Large intestine (tissue), 3 donors: Measurements from ENCODE around the gene SLC35F2. TPM values are rescaled to one million over a fixed set of nuclear protein-coding genes. Genes with fewer than 3 reads are reported as not detected.

ENCODE experiments used
- DNase-seq, 2 donors: peaks; one replicate each; pipeline versions ENCODE4 v3.0.0 to v3.0.0-alpha.2; 2013
- H3K27ac ChIP-seq: one replicate; pipeline ENCODE4 v1.5.1; 2013; ENCODE audit warnings: low read length
- H3K27me3 ChIP-seq: 2 replicates; pipeline ENCODE4 v1.6.1; 2013; ENCODE audit warnings: low read length; ENCODE audit not compliant: control insufficient read depth, insufficient read depth
- H3K36me3 ChIP-seq: 2 replicates; pipeline ENCODE4 v1.6.1; 2013; ENCODE audit warnings: low read length; ENCODE audit not compliant: control insufficient read depth, insufficient read depth
- H3K4me1 ChIP-seq: one replicate; pipeline ENCODE4 v1.6.1; 2013; ENCODE audit warnings: low read length; ENCODE audit not compliant: control insufficient read depth, insufficient read depth
- H3K4me3 ChIP-seq: one replicate; pipeline ENCODE4 v1.5.1; 2013; ENCODE audit warnings: low read length
- H3K9me3 ChIP-seq: one replicate; pipeline ENCODE4 v1.6.1; 2013; ENCODE audit warnings: mild to moderate bottlenecking, low read depth, low read length, moderate library complexity; ENCODE audit not compliant: control insufficient read depth
- WGBS: methylation state at CpG from one replicate; pipeline ENCODE4 v1.1.5; 2013; ENCODE audit warnings: low lambda C conversion rate; ENCODE audit not compliant: insufficient coverage; 5-methylcytosine and 5-hydroxymethylcytosine counted together
- polyA plus RNA-seq: library from polyadenylated mRNA; unstranded; fragments of 120-200 nt; gene quantifications from one replicate; pipeline ENCODE4 v1.2.1, GENCODE V29; 2013

Gene SLC35F2
- polyA plus RNA-seq, 1 donor: 12.5 TPM

DNA sequence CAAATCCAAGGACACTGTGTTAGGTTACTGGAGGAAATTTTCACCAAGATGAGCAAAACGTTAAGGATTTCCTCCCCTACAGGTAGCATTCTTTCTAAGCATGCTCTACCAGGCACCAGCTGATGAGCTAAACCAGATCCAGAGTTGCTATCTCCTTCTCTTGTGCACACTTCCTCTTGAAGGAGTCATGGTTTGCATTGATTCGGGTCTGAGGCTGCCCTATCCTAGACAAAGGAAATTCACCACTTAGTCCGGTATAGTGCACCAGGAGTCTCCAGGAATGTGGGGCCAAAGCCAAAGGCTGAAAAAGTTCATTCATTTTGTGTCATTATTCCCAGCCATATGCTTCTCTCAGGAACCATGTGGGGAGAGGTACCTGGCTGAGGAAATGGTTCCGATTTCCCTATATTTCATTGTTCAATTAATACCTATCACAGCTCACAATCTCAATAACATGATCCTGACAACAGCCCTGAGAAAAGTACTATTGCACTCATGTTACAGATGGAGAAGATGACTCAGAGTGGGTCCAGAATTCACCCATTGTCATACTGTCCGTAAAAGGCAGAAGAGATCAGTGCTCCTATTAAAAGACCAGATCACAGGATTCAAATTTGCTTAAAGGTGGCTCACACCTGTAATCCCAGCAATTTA is 39.1 kb downstream of the SLC35F2 start:
- no peaks in the 10 kb centered on the region for H3K9me3 ChIP-seq
- no peak overlapping the region for H3K4me3 ChIP-seq
- WGBS: no CpG with 5 or more reads among the region's 5 CpGs
- no peak overlapping the region for H3K27ac ChIP-seq
- H3K36me3 ChIP-seq: no peaks in the 10 kb centered on the region
- no peaks in the 10 kb centered on the region for H3K27me3 ChIP-seq
- DNase-seq: no peak
- H3K4me1 ChIP-seq: no peaks in the 10 kb centered on the region

DNA sequence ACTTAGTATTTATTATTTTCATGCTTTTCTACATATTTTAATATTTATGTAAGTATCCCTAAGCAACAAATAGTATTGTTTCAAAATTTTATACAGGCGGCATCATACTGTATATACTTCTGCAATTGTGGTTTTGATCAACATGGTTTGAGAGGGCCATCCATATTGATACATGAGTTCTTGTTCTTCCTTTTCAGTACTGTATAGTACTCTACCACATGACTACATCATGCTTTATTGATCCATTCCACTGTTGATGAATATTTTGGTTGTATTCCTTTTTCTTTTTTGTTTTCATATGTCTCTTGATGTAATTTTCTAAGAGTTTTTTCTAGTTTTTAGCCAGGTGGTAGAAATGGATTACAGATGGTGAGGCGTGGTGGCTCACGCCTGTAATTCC is 40.1 kb downstream of the SLC35F2 start:
- no CpG with 5 or more reads among the region's 3 CpGs for WGBS
- H3K4me3 ChIP-seq: no peak overlapping the region
- H3K27me3 ChIP-seq: no peaks in the 10 kb centered on the region
- no peak for DNase-seq
- H3K27ac ChIP-seq: no peak overlapping the region
- no peaks in the 10 kb centered on the region for H3K4me1 ChIP-seq
- no peaks in the 10 kb centered on the region for H3K9me3 ChIP-seq
- no peaks in the 10 kb centered on the region for H3K36me3 ChIP-seq

DNA sequence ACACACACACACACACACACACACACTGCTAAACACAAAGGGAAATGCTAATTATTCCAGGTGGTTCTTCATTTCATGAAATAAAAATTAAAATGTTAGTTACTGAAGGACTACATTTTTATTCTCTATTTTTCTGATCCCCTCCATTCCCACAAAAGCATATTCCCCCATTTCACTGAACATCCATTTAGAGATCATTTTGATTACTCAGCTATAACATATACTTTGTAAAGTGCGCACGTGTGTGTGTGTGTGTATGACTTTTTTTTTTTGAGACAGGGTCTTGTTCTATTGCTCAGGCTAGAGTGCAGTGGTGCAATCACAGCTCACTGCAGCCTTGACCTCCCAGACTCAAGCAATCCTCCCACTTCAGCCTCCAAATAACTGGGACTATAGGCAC is 42.6 kb downstream of the SLC35F2 start:
- Histone ChIP-seq H3K9me3 (no peaks in the 10 kb centered on the region), H3K4me3 (no peak overlapping the region), H3K4me1 (no peaks in the 10 kb centered on the region), H3K36me3 (no peaks in the 10 kb centered on the region), H3K27me3 (no peaks in the 10 kb centered on the region), H3K27ac (no peak overlapping the region)
- WGBS: no CpG with 5 or more reads among the region's 2 CpGs
- DNase-seq: no peak

DNA sequence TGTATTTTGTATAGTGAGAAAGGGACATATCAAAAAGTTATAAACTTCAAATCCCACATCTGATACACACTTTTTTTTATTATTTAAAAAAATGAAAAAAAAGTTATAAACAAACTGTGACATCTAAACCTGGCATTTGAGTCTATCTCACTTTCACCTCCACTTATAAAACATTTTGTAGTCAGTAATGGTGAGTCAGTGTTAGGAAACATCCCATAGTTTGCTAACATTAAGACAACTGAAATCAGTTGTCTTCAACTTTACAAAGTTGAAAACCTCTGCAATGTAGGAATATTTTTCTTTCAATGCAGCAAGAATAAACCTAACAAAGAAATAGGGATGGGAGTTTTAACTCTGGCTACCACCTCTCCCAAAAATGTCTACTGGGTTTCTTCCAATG is 47.7 kb downstream of the SLC35F2 start:
- H3K4me3 ChIP-seq: no peak overlapping the region
- DNase-seq: no peak
- no peaks in the 10 kb centered on the region for H3K9me3 ChIP-seq
- H3K36me3 ChIP-seq: no peaks in the 10 kb centered on the region
- no peak overlapping the region for H3K27ac ChIP-seq
- no peaks in the 10 kb centered on the region for H3K27me3 ChIP-seq
- no peaks in the 10 kb centered on the region for H3K4me1 ChIP-seq

DNA sequence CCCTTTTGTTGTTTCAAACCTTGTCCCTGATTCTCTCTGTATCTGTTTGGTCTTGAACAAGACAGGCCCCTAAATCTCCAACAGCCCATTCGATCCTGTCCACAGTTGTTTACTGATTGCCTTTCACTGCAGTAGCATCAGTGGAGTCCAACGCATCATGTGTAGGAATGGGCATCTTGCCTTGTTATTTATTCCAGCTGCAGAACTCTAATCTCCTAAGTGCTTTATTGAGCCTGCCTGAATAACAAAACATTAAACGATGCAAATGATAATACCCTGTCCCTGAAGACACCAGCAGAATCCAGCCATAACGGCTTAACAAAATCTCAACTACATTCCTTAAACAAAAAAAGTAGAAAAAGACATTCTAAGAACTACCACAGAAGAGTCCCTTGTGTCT is 50.1 kb downstream of the SLC35F2 start:
- no peak overlapping the region for H3K4me3 ChIP-seq
- DNase-seq: no peak
- no CpG with 5 or more reads among the region's 4 CpGs for WGBS
- H3K27ac ChIP-seq: no peak overlapping the region
- no peaks in the 10 kb centered on the region for H3K27me3 ChIP-seq
- no peaks in the 10 kb centered on the region for H3K9me3 ChIP-seq
- H3K4me1 ChIP-seq: peaks cover 9% of the 10 kb centered on the region
- H3K36me3 ChIP-seq: no peaks in the 10 kb centered on the region

DNA sequence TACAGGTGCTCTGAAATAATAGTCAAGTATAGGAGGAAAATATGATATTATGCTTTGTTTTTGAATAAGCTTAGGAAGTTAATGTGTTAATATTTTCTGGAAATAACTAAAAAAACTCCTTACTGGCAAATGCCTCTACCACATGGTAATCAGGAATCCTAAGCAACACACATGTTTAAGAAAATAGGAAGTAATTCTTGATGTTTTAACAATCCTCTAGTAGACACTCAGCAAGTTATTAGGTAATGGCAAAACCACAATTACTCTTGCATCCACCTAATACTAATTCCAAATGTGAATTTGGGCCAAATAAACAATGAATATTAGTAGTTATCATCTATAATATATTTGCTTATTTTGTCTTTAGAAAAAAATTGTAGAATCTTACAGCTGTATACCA is 53.6 kb downstream of the SLC35F2 start:
- no peak for DNase-seq
- no peaks in the 10 kb centered on the region for H3K27me3 ChIP-seq
- peaks cover 12% of the 10 kb centered on the region for H3K4me1 ChIP-seq
- no peaks in the 10 kb centered on the region for H3K9me3 ChIP-seq
- H3K4me3 ChIP-seq: no peak overlapping the region
- no peaks in the 10 kb centered on the region for H3K36me3 ChIP-seq
- H3K27ac ChIP-seq: peak overlapping the region; percentile 18

DNA sequence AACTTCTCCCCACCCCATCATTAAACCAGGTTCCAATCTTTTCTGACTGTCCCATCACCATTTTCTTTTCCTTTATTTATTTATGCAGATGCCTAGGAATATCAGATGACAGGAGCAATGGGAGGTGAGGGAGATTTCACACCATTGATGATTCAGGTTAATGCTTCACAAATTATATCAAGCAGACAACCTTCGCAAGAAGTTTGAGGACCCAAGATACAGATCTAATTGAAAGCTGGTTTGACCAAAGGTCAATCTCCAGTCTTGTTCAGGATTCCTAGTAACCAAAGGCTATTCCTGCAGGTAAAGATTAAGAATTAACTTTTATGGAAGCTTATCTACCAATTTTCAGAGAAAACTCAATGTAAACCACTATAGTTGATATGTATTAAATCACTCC is 54.4 kb downstream of the SLC35F2 start:
- Histone ChIP-seq H3K27ac (peak overlapping the region; percentile 18), H3K36me3 (no peaks in the 10 kb centered on the region), H3K4me3 (no peak overlapping the region), H3K4me1 (peaks cover 12% of the 10 kb centered on the region), H3K27me3 (no peaks in the 10 kb centered on the region), H3K9me3 (no peaks in the 10 kb centered on the region)
- no CpG with 5 or more reads among the region's 1 CpG for WGBS
- peak; percentile 44 to 70 for DNase-seq

DNA sequence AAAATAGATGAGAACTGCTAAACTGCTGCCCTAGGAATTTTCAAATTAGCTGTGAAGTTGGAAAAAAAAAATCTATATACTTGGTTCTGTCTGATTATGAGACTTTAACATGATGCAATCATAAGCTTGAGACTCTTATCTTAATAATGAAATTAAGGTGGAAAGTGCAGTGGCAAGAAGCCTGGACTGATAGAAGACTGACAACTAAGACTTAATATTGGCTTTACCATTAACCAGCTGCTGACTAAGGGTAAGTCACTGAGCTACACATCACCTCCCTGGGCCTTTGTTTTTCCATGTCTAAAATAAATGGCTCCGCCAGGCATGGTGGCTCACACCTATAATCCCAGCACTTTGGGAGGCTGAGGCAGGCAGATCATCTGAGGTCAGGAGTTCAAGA is 56.9 kb downstream of the SLC35F2 start:
- WGBS: no CpG with 5 or more reads among the region's 1 CpG
- H3K27ac ChIP-seq: no peak overlapping the region
- no peak overlapping the region for H3K4me3 ChIP-seq
- no peaks in the 10 kb centered on the region for H3K36me3 ChIP-seq
- DNase-seq: peak; percentile 42 to 77
- no peaks in the 10 kb centered on the region for H3K27me3 ChIP-seq
- peaks cover 12% of the 10 kb centered on the region for H3K4me1 ChIP-seq
- no peaks in the 10 kb centered on the region for H3K9me3 ChIP-seq

DNA sequence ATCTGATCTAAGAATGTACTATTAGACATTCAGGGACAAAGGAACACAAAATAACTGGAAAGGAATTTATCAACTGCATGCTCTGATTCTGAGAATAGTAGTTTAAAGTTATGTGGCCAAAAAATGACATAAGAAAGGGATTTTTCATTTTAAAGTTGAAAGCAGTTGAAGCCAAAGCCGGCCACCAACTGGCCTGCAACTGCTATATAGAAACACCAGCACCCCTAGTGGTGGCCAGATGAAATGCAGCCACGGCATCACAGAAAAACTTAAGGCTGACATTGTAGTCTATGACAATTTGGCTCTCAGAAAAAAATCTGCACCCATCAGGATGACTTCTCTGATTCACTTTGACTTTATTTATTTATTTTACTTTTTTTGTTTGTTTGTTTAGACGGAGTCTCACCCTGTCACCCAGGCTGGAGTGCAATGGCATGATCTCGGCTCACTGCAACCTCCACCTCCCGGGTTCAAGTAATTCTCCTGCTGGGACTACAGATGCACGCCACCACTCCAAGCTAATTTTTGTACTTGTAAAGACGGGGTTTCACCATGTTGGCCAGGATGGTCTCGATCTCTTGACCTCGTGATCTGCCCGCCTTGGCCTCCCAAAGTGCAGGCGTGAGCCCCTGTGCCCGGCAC is 59.2 kb downstream of the SLC35F2 start:
- Histone ChIP-seq H3K4me3 (no peak overlapping the region), H3K9me3 (no peaks in the 10 kb centered on the region), H3K36me3 (no peaks in the 10 kb centered on the region), H3K4me1 (peaks cover 3% of the 10 kb centered on the region), H3K27me3 (no peaks in the 10 kb centered on the region), H3K27ac (no peak overlapping the region)
- 77% methylated on average over 6 of the region's 12 CpGs for WGBS
- DNase-seq: peak; percentile 34 to 45

DNA sequence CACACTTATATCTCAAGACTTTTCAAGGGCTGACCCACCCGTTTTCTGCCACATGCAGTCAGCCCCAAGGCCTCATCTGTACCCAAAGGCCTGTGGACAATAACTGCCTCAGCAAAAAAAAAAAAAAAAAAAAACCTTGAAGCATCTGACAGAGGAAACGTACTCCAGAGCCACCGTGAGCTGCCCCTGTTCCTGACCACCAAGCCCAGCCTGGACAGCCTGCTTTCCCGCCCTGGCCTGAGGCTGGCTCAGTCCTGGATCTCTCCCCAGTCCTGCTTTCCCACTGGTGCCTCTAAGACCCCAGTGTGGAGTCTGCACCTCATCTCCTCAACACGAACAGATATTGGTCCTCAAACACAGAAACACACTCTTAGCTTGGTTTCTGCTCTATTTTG is 66.5 kb downstream of the SLC35F2 start:
- H3K9me3 ChIP-seq: no peaks in the 10 kb centered on the region
- no peak overlapping the region for H3K27ac ChIP-seq
- DNase-seq: no peak
- H3K4me1 ChIP-seq: no peaks in the 10 kb centered on the region
- no peaks in the 10 kb centered on the region for H3K27me3 ChIP-seq
- 100% methylated on average over 1 of the region's 5 CpGs for WGBS
- H3K4me3 ChIP-seq: no peak overlapping the region
- H3K36me3 ChIP-seq: no peaks in the 10 kb centered on the region
